Motor neuron (in vitro differentiated cells): Measurements from ENCODE around the gene CCDC34. TPM values are rescaled to one million over a fixed set of nuclear protein-coding genes. Genes with fewer than 3 reads are reported as not detected.
"Not testable (repeated sequence)": the region's sequence is repeated elsewhere in the genome, so short reads cannot be mapped to it uniquely, and the experiment has no call there.

Source experiments
- ATAC-seq, 8 experiments: fragments of 200-7000 bp; cut with Tn5 transposase; replicated peaks in 6 of 8; 2 replicates each; pipeline ENCODE4 v1.8.0; 2021; ENCODE audit warnings: mild to moderate bottlenecking in 8 of 8, moderate library complexity in 8 of 8
- H3K27ac ChIP-seq, 2 donors: fragments of 250-450 bp; sonication (Bioruptor Pico); 2 replicates each; pipeline ENCODE4 v1.9.0; 2021; ENCODE audit warnings: antibody characterized with exemption in 2 of 2, mild to moderate bottlenecking in 2 of 2, moderate library complexity in 1 of 2
- H3K4me1 ChIP-seq, 2 donors: fragments of 250-450 bp; sonication (Bioruptor Pico); replicated peaks in 1 of 2; 2 replicates each; pipeline ENCODE4 v1.6.1; 2021; ENCODE audit warnings: antibody characterized with exemption in 2 of 2, mild to moderate bottlenecking in 2 of 2, moderate library complexity in 1 of 2
- H3K4me3 ChIP-seq, 5 donors: fragments of 250-450 bp; sonication (Bioruptor Pico); 2 replicates each; pipeline ENCODE4 v1.9.0; 2021; ENCODE audit warnings: antibody characterized with exemption in 5 of 5, mild to moderate bottlenecking in 5 of 5, moderate library complexity in 4 of 5
- WGBS, 10 experiments: fragments of 450-650 bp; shearing (Covaris generic); methylation state at CpG; one replicate each; pipeline ENCODE4 v1.0.0; 2022; 5-methylcytosine and 5-hydroxymethylcytosine counted together
- in situ Hi-C, 9 experiments: fragments of 400-800 bp; cut with MboI; loops; one replicate each; pipeline ENCODE4 v1.15.0; 2021; ENCODE audit warnings: low sequenced_read_pairs in 9 of 9, low pct_unique_long_range_greater_than_20kb in 2 of 9; ENCODE audit not compliant: unreplicated experiment in 9 of 9
- total RNA-seq, 8 experiments: library from RNA; unstranded; fragments of 300-600 nt; gene quantifications; 2 replicates each; pipeline versions ENCODE4 v1.2.3 to v1.2.4, GENCODE V29; 2022

Gene CCDC34
- total RNA-seq, 8 experiments from 2014 or later, result 9.4 to 40.2 (median 23.9) TPM

GRCh38 chr11:27352781-27353180 is 10.2 kb downstream of the CCDC34 start:
- WGBS, 10 experiments, result 71 to 100% (median 98%) methylated on average over 1 to 2 of the region's 2 CpGs; no CpG with 5 or more reads in 2 of the 10 experiments
- no peak overlapping the region for H3K27ac ChIP-seq
- in situ Hi-C loops, result loop anchor here in 1 of 9 experiments (25.0 kb wide), 1 partner anchor 110 kb away; the partner anchor contains the start of gene LGR4
- H3K4me3 ChIP-seq, result no peak overlapping the region
- H3K4me1 ChIP-seq, result peaks cover 6 to 9% of the 10 kb centered on the region in 2 donors
- ATAC-seq, result no peak

- Histone ChIP-seq H3K4me3 (no peak overlapping the region), H3K4me1 (peaks cover 12% of the 10 kb centered on the region in 2 donors), H3K27ac (no peak overlapping the region)
- ATAC-seq, result no peak
- in situ Hi-C loops, result loop anchor here in 1 of 9 experiments (25.0 kb wide), 1 partner anchor 112 kb away; the partner anchor contains the start of gene LGR4
These were observed 12.5 kb downstream of the CCDC34 start for GRCh38 chr11:27350511-27350910.

DNA sequence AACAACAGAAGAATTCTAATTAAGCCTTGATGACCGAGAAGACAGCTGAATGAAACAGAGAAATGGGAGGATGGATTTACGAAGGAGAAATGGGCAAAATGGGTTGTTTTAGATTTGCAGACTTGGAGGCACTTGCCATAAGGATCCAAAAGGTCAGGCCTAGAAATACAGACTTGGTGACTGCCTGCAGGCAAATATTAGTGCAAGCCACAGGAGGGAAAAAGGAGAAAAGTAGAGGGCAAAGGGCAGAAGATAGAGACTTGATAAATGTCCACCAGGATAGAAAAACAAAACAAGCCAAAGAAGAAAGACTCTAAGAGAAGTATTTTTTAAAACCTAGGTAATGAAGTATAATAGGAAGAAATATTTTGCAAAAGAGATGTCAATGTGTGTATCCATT is 13.1 kb downstream of the CCDC34 start:
- 66 to 100% (median 88%) methylated on average over 1 to 2 of the region's 2 CpGs; no CpG with 5 or more reads in 1 of the 10 experiments for WGBS, 10 experiments
- no peak overlapping the region for H3K27ac ChIP-seq
- in situ Hi-C loops, result loop anchor here in 2 of 9 experiments (25.0 kb wide), 2 partner anchors 112 to 113 kb away; partner anchors contain the start of gene LGR4 (in 1 of the 2)
- peaks cover 12% of the 10 kb centered on the region in 2 donors for H3K4me1 ChIP-seq
- H3K4me3 ChIP-seq, result no peak overlapping the region
- no peak for ATAC-seq

DNA sequence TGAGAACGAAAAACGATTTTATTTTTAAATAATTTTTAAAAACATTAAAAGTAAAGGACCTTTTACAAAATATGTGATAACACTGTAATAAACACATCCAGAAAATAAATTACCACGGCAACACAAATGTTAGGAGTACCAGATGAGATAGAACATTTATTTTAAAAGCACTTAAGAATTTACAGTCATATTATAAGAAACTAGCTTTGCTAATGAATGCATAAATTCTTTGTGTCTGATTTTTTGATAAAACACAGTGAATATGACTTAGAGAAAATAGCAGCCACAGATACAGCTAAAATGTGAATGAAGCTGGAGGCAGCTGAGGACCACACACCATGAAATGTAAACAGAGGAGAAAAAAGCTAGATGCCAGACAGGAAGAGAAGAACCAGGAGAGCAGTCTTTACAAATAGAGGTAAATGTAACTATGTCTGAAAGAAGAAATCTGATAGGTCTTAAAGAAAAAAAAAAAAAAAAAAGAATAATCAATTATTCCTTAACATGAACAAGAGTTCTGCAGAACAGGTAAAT is 14.6 kb downstream of the CCDC34 start:
- peak in 2 of 8 experiments; percentile 54 to 66 for ATAC-seq
- 13 to 33% (median 20%) methylated on average over 1 to 3 of the region's 3 CpGs for WGBS, 10 experiments
- no peak overlapping the region for H3K4me3 ChIP-seq
- H3K27ac ChIP-seq, result peak overlapping the region in 1 of 2 donors; percentile 71
- H3K4me1 ChIP-seq, result peaks cover 12% of the 10 kb centered on the region in 2 donors
- in situ Hi-C loops, result loop anchor here in 1 of 9 experiments (25.0 kb wide), 1 partner anchor 111 kb away; no protein-coding TSS in a partner anchor

DNA sequence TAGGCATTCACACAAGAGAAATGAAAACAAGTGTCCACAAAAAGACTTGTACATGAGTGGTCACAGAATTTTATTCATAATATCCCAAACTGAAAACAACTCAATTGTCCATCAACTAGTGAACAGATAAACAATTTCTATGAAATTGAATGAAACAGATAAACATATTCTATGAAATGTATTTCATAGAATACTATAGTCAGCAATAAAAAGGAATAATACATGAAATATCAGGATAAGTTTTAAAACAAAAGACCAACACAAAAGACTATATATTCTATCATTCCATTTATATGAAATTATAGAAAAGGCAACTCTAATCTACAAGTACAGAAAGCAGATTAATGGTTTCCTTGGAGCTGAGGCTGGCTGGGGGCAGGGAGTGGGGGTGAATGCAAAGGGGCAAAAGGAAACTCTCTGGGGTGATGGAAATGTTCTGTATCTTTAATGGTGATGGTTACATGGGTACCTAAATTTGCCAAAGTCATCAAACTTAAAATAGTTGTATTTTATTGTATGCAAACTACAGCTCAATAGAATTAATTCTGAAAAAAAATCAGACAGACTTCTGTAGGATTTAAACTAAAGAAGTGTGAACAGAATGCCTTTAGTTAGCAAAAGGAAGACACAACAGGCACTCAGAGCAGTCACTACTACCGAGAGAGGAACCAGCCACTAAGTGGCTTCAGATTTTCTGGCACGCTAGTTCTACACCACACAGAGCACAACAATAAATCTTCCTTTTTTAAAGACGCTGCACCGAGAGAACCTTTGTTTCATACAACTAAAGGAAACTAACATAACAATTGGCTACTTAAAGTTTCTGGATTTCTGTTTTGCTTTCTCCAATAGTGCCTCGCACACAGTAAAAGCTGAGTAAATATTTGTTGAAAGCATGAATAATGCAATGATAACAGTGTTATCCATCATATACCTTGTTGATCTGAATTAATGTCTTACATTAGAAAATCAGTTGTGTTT is 15.4 kb downstream of the CCDC34 start:
- 0 to 52% (median 12%) methylated on average over 1 to 5 of the region's 5 CpGs for WGBS, 10 experiments
- ATAC-seq, result peak in 6 of 8 experiments; percentile 89 to 99 (median 94)
- H3K27ac ChIP-seq, result peak overlapping the region in 1 of 2 donors; percentile 71
- peak overlapping the region in 1 of 5 donors; percentile 9 for H3K4me3 ChIP-seq
- H3K4me1 ChIP-seq, result peaks cover 12% of the 10 kb centered on the region in 2 donors
- in situ Hi-C loops, result loop anchor here in 1 of 9 experiments (25.0 kb wide), 1 partner anchor 110 kb away; no protein-coding TSS in a partner anchor

DNA sequence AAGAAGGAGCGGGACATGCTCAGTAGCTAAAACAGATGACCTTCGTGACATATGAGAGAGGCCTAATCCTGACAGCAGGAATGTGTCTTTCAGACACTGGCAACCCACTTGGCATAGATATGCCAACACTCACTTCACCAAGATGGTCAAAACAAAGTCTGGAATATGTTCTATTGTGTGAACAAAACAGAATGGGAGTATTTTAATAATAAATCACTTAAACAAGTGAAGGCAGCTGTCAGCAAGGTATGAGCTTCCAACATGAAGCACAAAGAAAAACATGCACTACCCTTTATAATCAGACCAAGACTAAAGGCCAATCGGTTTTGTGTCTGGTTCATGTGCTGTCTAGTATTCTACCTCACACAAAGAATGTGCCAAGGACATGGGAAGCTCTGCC is 23.1 kb downstream of the CCDC34 start:
- peak in 3 of 8 experiments; percentile 52 to 62 (median 62) for ATAC-seq
- in situ Hi-C loops, result loop anchor here in 1 of 9 experiments (25.0 kb wide), 1 partner anchor 103 kb away; no protein-coding TSS in a partner anchor
- no peak overlapping the region for H3K4me3 ChIP-seq
- WGBS, 10 experiments, result 50 to 100% (median 86%) methylated on average over 1 to 3 of the region's 3 CpGs; no CpG with 5 or more reads in 2 of the 10 experiments
- H3K4me1 ChIP-seq, result peaks cover 0 to 6% of the 10 kb centered on the region in 2 donors
- H3K27ac ChIP-seq, result no peak overlapping the region

- in situ Hi-C loops, result loop anchor here in 1 of 9 experiments (25.0 kb wide), 1 partner anchor 97 kb away; no protein-coding TSS in a partner anchor
- not testable (repeated sequence) for H3K4me1 ChIP-seq, H3K4me3 ChIP-seq, ATAC-seq, H3K27ac ChIP-seq
- WGBS, 10 experiments, result 85 to 100% (median 100%) methylated on average over 2 of the region's 4 CpGs; no CpG with 5 or more reads in 6 of the 10 experiments
These were observed 28.3 kb downstream of the CCDC34 start for GRCh38 chr11:27334764-27335163.

- ATAC-seq, result no peak
- no peak overlapping the region for H3K27ac ChIP-seq
- in situ Hi-C loops, result loop anchor here in 1 of 9 experiments (25.0 kb wide), 1 partner anchor 95 kb away; no protein-coding TSS in a partner anchor
- no peak overlapping the region for H3K4me3 ChIP-seq
- no peaks in the 10 kb centered on the region for H3K4me1 ChIP-seq
- 31 to 94% (median 86%) methylated on average over 1 to 2 of the region's 2 CpGs; no CpG with 5 or more reads in 3 of the 10 experiments for WGBS, 10 experiments
These were observed 31.0 kb downstream of the CCDC34 start for GRCh38 chr11:27331981-27332380.

DNA sequence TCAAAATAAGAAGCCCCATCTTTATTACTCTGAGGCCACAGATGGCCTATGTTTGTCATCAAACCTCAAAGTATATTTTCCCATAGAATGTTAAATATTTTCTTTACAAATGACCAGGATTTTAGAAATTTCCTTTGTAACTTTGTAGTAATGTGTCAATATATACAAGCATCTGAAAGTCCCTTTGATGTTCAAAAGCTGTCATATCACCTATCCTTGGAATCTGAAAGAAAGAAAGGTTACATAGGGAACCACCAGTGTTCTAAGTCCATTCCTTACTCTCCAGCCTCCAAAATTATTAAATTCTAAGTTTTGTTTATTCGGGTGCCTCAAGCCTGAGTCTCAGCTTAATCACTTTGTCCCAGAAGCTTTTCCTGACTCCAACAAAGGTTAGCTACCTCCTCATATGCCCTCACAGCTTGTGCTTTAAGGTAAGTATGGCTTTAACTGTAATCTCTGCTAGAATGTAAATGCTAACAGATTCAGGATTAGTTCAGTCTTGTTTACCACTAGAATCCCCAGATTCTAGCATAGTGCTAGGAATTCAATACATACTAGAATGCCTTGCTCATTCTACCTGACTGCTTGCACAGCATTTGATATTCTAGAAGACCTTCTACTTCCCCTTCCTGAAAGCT is 32.3 kb downstream of the CCDC34 start:
- Histone ChIP-seq H3K27ac (no peak overlapping the region), H3K4me1 (no peaks in the 10 kb centered on the region), H3K4me3 (no peak overlapping the region)
- WGBS, 10 experiments, result 80 to 86% methylated on average over 1 of the region's 1 CpG; no CpG with 5 or more reads in 8 of the 10 experiments
- in situ Hi-C loops, result loop anchor here in 1 of 9 experiments (25.0 kb wide), 1 partner anchor 93 kb away; no protein-coding TSS in a partner anchor
- no peak for ATAC-seq

GRCh38 chr11:27329867-27330632 is 33.0 kb downstream of the CCDC34 start:
- no peaks in the 10 kb centered on the region for H3K4me1 ChIP-seq
- ATAC-seq, result no peak
- 49 to 100% (median 85%) methylated on average over 1 to 4 of the region's 4 CpGs for WGBS, 10 experiments
- no peak overlapping the region for H3K27ac ChIP-seq
- no peak overlapping the region for H3K4me3 ChIP-seq
- in situ Hi-C loops, result loop anchor here in 1 of 9 experiments (25.0 kb wide), 1 partner anchor 93 kb away; no protein-coding TSS in a partner anchor

- H3K4me3 ChIP-seq, result no peak overlapping the region
- WGBS, 10 experiments, result 38 to 90% (median 77%) methylated on average over 1 to 5 of the region's 5 CpGs; no CpG with 5 or more reads in 1 of the 10 experiments
- no peak overlapping the region for H3K27ac ChIP-seq
- H3K4me1 ChIP-seq, result no peaks in the 10 kb centered on the region
- in situ Hi-C loops, result loop anchor here in 1 of 9 experiments (25.0 kb wide), 1 partner anchor 91 kb away; no protein-coding TSS in a partner anchor
- ATAC-seq, result peak in 4 of 8 experiments; percentile 28 to 76 (median 56)
These were observed 34.4 kb downstream of the CCDC34 start for GRCh38 chr11:27328614-27329013.
